HG03139 (cell line): ENCODE results near the gene NELFB.

ENCODE experiments used
- ATAC-seq: cut with Tn5 transposase; IDR thresholded peaks from one replicate; pipeline ENCODE4 v1.9.1; 2021; ENCODE audit not compliant: unreplicated experiment

Gene NELFB

DNA sequence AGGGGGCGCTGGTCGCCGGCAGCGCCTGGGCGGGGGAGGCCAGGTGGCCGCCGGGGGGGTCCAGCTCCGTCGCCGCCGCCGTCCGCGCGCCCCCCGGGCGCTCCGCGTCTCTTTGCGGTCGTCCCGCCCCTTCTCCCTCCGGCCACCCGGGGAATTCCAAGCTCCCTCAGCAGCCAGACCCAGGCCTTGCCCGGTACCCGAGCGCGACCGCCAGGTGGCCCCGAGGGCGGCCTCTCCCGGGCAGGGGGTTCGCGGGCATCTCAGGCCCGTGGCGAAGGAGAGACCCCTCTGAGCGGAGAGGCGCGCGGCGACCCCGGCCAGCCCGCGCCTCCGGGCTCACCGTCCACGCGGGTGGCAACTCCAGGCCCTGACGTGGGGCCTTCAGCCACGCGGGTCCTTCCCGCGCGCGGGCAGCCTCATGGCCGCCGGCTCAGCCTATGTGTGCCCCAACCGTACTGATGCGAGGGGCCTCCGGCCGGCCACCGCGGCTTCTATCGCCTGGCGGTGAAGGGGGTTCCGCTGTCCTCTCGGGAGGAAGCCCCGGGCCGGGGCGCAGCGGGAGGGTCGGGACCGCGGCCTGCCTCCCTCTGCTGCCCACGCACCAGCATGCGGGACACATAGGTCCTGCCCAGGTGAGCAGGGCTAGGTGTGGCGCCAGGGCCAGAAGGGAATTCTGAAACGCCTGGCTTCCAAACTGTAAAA is 47.5 kb downstream of the NELFB start:
- no peak for ATAC-seq

DNA sequence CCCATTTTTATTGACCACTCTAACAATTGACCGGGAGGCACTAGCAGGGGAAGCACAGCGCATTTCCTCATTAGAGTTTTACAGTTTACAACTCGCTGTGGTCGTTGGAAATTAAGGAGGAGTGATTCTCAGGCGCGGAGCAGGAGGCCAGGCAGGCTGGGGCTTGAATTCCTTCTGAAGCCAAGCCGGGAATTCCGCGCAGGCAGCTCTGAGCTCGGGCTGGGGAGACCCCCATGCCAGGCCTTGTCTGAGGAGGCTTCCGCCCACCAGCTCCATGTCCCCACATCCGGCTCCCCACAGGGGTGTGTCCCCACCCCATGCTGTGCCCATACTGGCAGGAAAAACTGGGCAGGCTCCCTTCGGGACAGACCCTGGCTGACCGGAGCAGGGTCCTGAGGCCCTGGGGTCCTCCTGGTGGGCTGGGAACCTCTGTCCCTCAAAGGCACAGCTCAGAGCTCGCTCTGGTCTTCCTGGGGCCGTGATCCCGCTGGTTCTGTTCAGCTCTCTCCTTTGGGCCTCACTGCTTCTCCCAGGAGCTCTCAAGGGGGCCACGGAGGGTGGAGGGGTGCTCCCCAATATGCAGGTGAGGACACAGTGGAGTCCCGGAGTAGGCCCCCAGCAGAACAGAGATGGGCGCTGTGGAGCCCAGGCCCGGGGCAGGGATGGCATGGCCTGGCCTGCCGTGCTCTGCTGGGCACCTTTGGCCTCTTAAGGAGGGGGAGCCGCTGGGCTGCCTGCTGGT is 48.2 kb downstream of the NELFB start:
- no peak for ATAC-seq

DNA sequence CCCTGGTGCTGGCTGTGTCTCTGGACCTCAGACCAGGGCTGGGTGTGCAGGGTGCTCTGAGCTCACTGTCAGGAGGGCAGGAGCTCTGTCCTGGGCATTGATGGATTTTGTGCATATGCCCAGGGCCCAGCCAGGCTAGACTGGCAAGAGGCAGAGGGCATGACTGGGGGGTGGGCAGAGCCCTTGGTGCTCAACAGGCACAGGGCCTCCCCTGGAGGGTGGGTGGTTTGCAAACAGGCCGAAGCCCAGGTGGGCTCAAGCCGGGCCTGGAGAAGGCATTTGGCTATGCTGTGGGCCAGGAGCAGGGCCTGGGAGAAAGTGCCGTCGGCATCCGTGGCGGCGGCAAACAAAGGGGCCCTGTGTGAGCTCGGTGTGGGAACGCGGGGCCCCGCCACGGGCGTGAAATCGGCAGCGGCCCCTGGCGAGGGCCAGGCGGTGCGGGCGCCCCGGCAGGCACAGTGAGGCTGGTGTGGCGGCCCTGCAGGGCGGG is 48.8 kb downstream of the NELFB start:
- ATAC-seq, result no peak

DNA sequence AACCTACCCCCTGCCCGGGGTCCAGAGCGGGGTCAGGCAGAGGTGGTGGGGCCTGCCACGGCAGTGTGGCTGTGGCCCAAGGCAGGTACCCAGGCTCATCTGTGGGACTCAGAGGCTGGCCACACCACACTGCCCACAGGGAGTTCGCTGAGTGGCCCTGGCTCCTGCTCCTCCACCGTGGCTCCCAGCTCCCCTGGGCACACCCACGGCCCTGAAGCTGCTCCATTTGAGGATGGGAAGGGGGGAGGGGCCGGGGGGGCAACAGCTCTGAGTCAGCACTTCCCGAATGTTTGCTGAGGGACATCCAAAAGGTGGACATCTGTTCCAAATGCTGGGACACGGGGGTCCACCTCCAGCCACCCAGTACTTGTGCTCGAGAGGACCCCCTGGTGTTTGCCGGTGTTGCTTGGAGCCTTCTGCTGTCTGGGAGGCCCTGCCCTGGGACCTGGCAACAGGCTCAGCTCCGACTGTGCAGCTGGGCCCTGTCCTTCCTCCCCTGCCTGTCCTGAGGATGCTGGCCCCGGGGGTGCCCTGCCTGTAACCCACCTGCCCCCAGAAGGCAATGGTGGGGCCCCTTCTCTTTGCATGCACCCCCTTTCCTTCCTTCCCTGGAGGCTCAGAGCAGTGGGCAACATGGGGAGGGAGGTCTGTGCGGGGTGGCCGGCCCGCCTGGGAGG is 49.4 kb downstream of the NELFB start:
- no peak for ATAC-seq

DNA sequence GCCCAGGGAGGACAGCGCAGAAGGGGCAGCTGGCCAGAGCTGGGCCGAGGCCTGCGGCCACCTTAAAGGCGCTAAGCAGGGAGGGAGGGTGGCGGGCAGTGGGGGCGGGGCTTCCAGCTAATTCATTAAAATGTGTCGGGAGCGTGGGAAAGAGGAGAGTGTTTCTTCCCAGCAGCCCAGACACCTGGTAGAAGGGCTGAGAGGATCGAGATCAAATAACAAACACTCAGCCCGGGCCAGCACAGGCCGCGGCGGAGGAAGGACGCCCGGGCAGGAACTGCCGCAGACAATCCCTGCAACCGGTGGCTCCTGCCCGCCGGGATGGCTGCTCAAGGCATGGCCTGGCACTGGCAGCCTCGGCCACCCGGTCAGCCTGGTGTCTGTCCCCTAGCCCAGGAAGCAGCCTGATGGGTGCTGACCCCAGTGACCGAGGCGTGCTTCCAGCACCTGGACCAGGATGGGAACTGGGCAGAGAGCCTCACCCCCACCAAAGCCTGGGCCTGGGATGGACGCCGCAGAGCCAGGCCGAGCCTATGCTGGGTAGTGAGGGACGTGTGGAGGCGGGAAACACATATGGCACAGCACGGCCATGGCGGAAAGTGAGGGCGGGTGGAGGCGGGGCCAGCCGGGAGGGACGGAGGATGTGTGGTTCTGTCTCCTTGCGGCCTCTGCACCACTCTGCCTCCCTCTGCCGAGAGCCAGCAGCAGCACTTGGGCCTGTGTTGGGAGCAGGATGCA is 50.1 kb downstream of the NELFB start:
- no peak for ATAC-seq

DNA sequence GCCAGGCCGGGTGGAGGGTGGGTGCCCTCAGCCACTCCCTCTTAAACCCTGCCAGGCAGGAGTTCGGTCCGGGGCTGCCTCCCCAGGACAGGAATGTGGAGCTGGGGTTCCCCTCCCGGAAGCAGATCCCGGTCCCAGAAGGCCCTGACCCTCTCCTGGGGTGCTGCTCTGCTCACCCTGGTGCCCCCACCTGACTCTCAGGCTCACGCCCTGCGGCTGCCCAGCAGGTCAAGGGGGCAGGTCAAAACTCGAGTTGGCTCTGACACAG is 50.6 kb downstream of the NELFB start:
- ATAC-seq, result no peak

- ATAC-seq, result no peak
These were observed 51.1 kb downstream of the NELFB start for GRCh38 chr9:137306066-137306849.

DNA sequence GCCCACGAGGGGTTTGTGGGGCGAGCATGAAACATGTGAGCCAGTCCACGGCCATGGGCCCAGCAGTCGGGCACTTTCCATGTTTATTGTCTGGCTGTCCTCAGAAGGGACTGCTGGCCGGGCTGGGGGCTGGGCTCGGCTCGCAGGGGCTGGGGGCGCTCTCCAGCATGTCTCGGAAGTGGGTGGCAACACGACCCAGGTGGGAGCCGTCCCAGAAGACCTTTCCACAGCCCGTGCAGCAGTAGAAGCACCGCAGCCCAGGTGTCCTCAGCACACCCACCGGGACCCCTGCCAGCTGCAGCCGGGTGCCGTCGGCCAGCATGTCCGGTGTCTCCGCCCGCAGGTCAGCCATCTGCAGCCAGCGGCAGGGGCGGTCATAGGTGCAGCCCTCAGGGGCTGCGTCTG is 51.7 kb downstream of the NELFB start:
- no peak for ATAC-seq

- ATAC-seq, result no peak
These were observed 52.3 kb downstream of the NELFB start for GRCh38 chr9:137307255-137308056.

GRCh38 chr9:137308057-137308619 is 53.0 kb downstream of the NELFB start:
- ATAC-seq, result no peak

DNA sequence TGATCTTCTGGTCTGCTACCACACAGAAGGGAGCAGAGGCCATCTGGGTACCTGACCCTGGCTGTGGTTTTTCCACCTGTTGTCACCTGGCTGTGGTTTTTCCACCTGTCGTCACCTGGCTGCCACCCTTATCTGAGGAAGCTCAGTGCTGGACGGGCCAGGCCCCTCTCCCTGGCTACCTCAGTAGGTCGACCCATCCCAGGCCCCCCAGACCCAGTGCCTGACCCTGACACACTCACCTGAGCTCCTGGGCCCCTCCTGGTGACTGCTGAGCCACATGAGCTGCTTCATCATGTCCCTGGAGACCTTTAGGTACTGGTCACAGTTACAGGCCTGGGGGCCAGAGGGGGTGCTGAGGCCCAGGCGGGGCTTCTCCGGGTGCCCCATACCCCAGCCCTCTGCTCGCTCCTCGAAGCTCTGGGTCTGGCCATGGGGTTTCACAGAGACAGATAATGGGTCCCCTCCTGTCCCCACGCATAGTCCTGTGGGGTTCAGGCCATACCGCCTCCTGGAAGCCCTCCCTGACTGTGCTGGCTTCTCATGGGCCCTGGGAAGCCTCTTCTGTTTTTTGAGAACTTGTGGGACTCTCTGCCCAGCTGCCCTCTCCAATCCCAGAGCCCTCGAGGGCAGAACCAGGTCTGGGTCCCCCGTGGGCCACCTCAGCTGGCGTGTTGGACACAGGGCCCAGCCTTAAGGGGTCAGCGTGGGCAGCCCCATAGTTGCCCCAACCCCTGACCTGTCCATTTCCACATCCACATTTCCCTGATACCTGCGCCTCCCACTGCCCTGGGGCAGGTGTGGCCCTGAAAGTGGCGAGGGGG is 54.5 kb downstream of the NELFB start:
- no peak for ATAC-seq

DNA sequence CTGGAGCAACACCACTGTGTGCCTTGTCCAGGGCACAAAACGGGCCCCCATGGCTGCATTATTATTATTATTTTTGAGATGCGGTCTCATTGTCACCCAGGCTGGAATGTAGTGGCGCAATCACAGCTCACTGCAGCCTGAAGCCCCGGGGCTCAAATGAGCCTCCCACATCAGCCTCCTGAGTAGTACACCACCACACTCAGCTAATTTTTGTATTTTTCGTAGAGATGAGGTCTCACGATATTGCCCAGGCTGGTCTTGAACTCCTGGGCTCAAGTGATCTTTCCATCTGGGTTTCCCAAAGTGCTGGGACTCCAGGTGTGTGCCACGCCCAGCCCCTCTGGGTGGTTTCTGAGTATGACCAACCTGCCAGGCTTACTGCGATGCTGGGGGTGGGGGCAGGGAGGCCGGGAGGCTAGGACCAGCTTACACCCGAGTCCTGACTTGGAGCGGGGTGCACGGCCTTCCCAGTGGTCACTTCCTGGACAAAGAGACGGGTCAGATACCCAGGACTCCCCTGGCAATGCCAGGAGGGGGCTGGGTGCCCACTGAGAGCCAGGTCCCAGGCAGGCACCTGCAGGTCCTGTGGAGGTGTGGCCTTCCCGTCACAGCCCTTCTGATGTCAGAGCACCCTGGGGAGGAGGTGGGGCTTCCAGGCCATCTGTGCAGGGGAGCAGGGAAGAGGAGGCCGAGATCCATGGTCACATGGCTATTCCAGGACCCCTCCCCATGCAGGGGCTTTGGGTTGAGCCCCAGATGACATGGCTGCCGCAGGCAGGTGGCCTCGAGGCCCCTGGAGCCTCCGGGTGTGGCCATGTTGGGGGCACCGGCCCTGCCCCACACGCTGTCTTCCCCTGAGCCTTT is 55.3 kb downstream of the NELFB start:
- ATAC-seq, result no peak

DNA sequence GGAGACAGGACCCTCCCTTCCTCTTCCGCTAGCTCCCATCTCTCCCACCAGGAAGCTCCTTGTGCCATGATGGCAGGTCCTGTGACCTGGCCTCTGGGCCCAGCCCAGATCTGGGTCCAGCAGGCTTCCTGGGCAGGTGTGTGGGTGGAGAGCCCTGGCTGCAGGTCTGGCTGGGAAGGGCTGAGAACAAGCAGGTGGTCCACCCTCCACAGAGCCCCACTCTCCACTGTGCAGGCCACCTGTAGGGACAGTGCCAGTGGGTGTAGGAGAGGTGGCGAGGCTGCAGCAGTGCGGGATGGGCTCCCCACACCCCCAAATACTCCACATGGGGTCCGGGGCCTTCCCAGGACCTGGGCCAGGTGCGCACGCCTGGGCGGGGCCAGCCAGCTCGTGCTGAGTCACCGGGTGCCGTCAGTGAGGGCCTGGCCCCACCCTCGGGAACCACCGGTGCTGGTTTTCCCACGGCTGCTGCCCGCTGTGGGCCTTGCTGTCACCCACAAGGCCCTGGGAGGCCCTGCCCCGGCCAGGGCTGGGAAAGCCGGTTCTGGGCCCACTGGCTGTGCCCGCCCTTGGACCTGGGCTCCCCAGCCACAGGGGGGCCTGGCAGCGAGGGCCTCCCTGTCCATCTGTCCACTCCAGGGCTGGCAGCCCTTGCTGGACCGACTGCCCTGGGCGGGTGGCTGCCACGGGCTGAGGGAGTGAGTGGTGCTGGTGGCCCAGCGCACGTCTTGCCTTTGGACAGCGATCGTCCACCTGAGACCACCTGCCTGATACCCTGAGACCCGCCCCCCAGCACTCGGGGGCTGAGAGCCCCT is 56.3 kb downstream of the NELFB start:
- no peak for ATAC-seq

DNA sequence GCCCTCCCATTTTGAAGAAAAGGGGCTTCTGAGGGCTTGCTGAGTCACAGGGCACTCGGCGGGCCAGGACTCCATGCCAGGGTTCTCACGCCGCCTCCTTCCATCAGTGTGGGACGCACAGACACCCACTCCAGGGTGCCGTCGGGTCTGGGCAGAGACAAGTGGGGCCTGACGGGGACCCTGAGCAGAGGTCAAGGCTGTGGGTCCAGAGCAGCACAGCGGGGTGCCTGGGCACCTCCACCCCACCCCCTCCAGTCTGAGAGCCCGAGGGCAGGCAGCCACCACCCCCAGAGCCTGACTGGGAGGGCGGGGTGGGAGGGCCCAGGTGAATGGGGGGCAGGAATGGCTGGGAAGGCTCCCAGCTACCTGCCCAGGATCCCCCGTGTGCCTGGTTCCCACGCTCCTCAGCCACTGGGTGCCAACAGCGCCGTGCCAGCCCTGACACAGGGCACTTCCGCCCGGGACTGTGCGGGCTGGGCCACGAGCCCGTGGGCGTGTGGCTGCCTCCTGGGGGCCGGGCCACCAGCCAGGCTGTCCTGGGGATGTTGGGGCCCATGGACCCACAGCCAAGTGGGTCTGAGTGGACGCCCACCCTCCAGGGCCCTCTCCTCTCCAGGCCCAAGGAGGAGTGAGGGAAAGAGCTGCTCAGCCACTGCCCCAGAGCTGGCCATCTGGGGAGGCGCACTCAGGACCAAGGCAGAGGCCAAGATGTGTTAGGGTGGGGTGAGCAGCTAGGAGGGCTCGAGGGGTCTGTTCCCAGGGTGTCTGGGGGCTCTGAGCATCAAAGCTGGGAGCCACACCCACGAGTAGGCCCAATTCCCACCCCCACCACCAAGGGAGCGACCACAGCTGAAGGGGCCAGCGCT is 57.1 kb downstream of the NELFB start:
- no peak for ATAC-seq

- ATAC-seq, result no peak
These were observed 57.8 kb downstream of the NELFB start for GRCh38 chr9:137312852-137313325.
